Measurements from ENCODE around the gene TEDC1. TPM values are rescaled to one million over a fixed set of nuclear protein-coding genes. Genes with fewer than 3 reads are reported as not detected.

TEDC1 gene
- total and polyA plus RNA-seq, 2 experiments from 2014 or later = 6.4 to 9.8 TPM

DNA sequence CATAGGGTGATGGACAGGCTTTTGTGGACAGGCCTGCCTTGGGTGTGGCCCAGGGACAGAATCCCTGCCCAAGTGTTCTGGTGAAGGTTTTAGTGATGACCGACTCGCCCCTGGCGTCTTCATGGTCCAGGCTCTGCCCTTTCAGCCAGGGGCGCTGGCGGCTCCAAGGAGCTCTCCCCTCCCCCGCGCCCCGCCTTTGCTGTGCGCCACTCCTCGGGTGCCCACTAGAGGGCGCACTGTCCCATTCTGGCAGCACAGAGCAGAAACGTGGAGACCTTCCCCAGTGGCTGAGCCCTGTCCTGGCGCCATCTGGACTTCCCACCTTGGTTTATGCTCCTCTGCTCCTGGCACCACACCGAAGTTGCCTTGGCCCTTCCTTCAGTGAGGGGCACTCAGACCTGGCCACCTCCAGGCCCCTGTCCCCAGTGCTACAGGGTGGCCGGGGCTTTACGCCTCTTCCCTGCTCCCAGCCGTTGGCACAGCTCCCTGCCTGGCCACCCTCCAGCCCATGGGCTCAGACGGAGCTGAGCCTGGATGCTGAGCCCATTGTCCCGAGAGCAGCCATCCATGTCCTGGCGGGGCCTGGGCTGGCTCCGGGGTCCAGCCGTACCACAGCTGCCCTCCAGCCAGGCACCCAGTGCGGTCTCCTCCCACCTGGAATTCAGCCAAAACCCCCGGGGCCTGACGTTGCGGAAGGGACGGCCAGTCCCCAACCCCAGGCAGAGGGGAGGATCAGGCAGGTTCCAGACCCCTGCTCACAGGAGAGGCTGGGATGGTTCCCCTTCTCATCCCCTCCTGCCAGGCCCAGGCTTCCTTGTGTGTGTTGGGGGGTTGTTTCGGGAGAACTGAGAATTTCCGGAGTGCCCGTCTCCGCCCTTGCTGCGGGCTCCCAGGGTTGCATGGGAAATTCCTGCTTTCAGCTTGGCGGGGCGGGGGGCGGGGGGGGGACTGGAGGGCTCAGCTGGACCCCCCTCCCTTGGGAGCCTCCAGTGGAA is 9.9 kb upstream of the TEDC1 start:
- Histone ChIP-seq H2AFZ (0 out of 2 replicates have a peak overlapping the region, but pooled peaks have one; percentile 4), H3F3A (ENCODE audit: insufficient read depth) (no peaks in the 10 kb centered on the region), H3K9me3 (ENCODE audit: low read depth) (no peaks in the 10 kb centered on the region), H3K27me3 (replicated peaks; ENCODE audit: insufficient read depth) (no peaks in the 10 kb centered on the region), H3K79me2 (ENCODE audit: insufficient read depth) (peaks cover 10% of the 10 kb centered on the region), H4K20me1 (ENCODE audit: insufficient read depth) (no peaks in the 10 kb centered on the region), H3K9ac (peak overlapping the region; percentile 97), H3K9me2 (ENCODE audit: insufficient read depth) (no peaks in the 10 kb centered on the region), H3K27ac (peak overlapping the region; percentile 99), H3K4me1 (ENCODE audit: insufficient read depth) (peaks cover 30% of the 10 kb centered on the region), H3K36me3 (ENCODE audit: low read depth) (no peaks in the 10 kb centered on the region), H3K4me3 (peak overlapping the region; percentile 62), H3K4me2 (ENCODE audit: unreplicated experiment) (peak overlapping the region; percentile 73)
- no peak for TF ChIP-seq EZH2 (IDR thresholded peaks at IDR 0.05; ENCODE audit: insufficient read depth, poor library complexity, severe bottlenecking)
- TF ChIP-seq EZH2phosphoT487 (IDR thresholded peaks at IDR 0.05; ENCODE audit: insufficient read depth, low read depth) = no peak
- WGBS, 2 experiments (ENCODE audit: low coverage in 1 of 2, low lambda C conversion rate in 2 of 2, missing lambda C conversion rate in 2 of 2) = 1 to 3% methylated on average over 30 to 31 of the region's 35 CpGs
- in situ Hi-C loops (cut with MboI) = no loop called here
- peak; percentile 92 for DNase-seq

- Histone ChIP-seq H3K4me1 (ENCODE audit: insufficient read depth) (peaks cover 22% of the 10 kb centered on the region), H3K4me3 (peak overlapping the region; percentile 62), H3F3A (ENCODE audit: insufficient read depth) (no peaks in the 10 kb centered on the region), H3K9ac (peak overlapping the region; percentile 97), H3K36me3 (ENCODE audit: low read depth) (no peaks in the 10 kb centered on the region), H3K4me2 (ENCODE audit: unreplicated experiment) (peak overlapping the region; percentile 73), H3K27me3 (replicated peaks; ENCODE audit: insufficient read depth) (peaks cover 7% of the 10 kb centered on the region; the same call in 1 of the 2 replicates), H2AFZ (no peak overlapping the region), H3K79me2 (ENCODE audit: insufficient read depth) (peaks cover 5% of the 10 kb centered on the region), H3K9me2 (ENCODE audit: insufficient read depth) (no peaks in the 10 kb centered on the region), H3K27ac (peak overlapping the region; percentile 99), H4K20me1 (ENCODE audit: insufficient read depth) (no peaks in the 10 kb centered on the region), H3K9me3 (ENCODE audit: low read depth) (no peaks in the 10 kb centered on the region)
- TF ChIP-seq EZH2 (IDR thresholded peaks at IDR 0.05; ENCODE audit: insufficient read depth, poor library complexity, severe bottlenecking) = no peak
- TF ChIP-seq EZH2phosphoT487 (IDR thresholded peaks at IDR 0.05; ENCODE audit: insufficient read depth, low read depth) = no peak
- WGBS, 2 experiments (ENCODE audit: low coverage in 1 of 2, low lambda C conversion rate in 2 of 2, missing lambda C conversion rate in 2 of 2) = 1 to 4% methylated on average over 9 to 16 of the region's 18 CpGs
- in situ Hi-C loops (cut with MboI) = no loop called here
- DNase-seq = peak; percentile 98
Measured at GRCh38 chr14:105481886-105482457, 9.1 kb upstream of the TEDC1 start.

- H3K27ac ChIP-seq = peak overlapping the region; percentile 99
- H3F3A ChIP-seq (ENCODE audit: insufficient read depth) = no peaks in the 10 kb centered on the region
- H2AFZ ChIP-seq = no peak overlapping the region
- H3K4me3 ChIP-seq = no peak overlapping the region
- H3K9ac ChIP-seq = peak overlapping the region; percentile 97
- H3K27me3 ChIP-seq (replicated peaks; ENCODE audit: insufficient read depth) = peaks cover 13% of the 10 kb centered on the region
- TF ChIP-seq EZH2 (IDR thresholded peaks at IDR 0.05; ENCODE audit: insufficient read depth, poor library complexity, severe bottlenecking) (no peak), EZH2phosphoT487 (IDR thresholded peaks at IDR 0.05; ENCODE audit: insufficient read depth, low read depth) (no peak)
- no peaks in the 10 kb centered on the region for H4K20me1 ChIP-seq (ENCODE audit: insufficient read depth)
- H3K4me2 ChIP-seq (ENCODE audit: unreplicated experiment) = peak overlapping the region; percentile 73
- no peaks in the 10 kb centered on the region for H3K9me2 ChIP-seq (ENCODE audit: insufficient read depth)
- no peaks in the 10 kb centered on the region for H3K9me3 ChIP-seq (ENCODE audit: low read depth)
- no peaks in the 10 kb centered on the region for H3K79me2 ChIP-seq (ENCODE audit: insufficient read depth)
- peaks cover 18% of the 10 kb centered on the region for H3K4me1 ChIP-seq (ENCODE audit: insufficient read depth)
- WGBS, 2 experiments (ENCODE audit: low coverage in 1 of 2, low lambda C conversion rate in 2 of 2, missing lambda C conversion rate in 2 of 2) = 73 to 76% methylated on average over 18 of the region's 18 CpGs
- DNase-seq = no peak
- H3K36me3 ChIP-seq (ENCODE audit: low read depth) = no peaks in the 10 kb centered on the region
- in situ Hi-C loops (cut with MboI) = no loop called here
Measured at GRCh38 chr14:105482486-105483110, 8.4 kb upstream of the TEDC1 start.
